Activated naive CD4-positive, alpha-beta T cell treated with anti-CD3 and anti-CD28 coated beads, Interleukin-2, amount 50 U/mL, for 24 hours (primary cell): ENCODE measurements around the gene RNF4.

Experiments used
- H3K27ac Mint-ChIP-seq: one replicate; pipeline ENCODE4 v1.8.0; 2021; ENCODE audit warnings: mild to moderate bottlenecking, mixed read lengths
- H3K27me3 Mint-ChIP-seq: one replicate; pipeline ENCODE4 v1.8.0; 2021; ENCODE audit warnings: mixed read lengths
- H3K36me3 Mint-ChIP-seq: one replicate; pipeline ENCODE4 v1.8.0; 2021; ENCODE audit warnings: mixed read lengths
- H3K4me1 Mint-ChIP-seq: one replicate; pipeline ENCODE4 v1.8.0; 2021; ENCODE audit warnings: mixed read lengths
- H3K4me3 Mint-ChIP-seq: one replicate; pipeline ENCODE4 v1.8.0; 2021; ENCODE audit warnings: mild to moderate bottlenecking, mixed read lengths
- H3K9me3 Mint-ChIP-seq: one replicate; pipeline ENCODE4 v1.8.0; 2021; ENCODE audit warnings: mixed read lengths

The RNF4 gene

GRCh38 chr4:2486981-2487380 lies 18.1 kb downstream of the RNF4 start:
- Mint-ChIP-seq H3K4me3 (peak overlapping the region; percentile 39), H3K27ac (no peak overlapping the region), H3K4me1 (peaks cover 70% of the 10 kb centered on the region), H3K36me3 (peaks cover 7% of the 10 kb centered on the region), H3K27me3 (no peaks in the 10 kb centered on the region), H3K9me3 (no peaks in the 10 kb centered on the region)

- H3K27me3 Mint-ChIP-seq, result no peaks in the 10 kb centered on the region
- H3K27ac Mint-ChIP-seq, result no peak overlapping the region
- H3K4me1 Mint-ChIP-seq, result peaks cover 64% of the 10 kb centered on the region
- H3K4me3 Mint-ChIP-seq, result no peak overlapping the region
- no peaks in the 10 kb centered on the region for H3K9me3 Mint-ChIP-seq
- peaks cover 7% of the 10 kb centered on the region for H3K36me3 Mint-ChIP-seq
Measured at GRCh38 chr4:2487632-2488031, 18.7 kb downstream of the RNF4 start.

- Mint-ChIP-seq H3K36me3 (peaks cover 12% of the 10 kb centered on the region), H3K4me1 (peaks cover 59% of the 10 kb centered on the region)
Measured at GRCh38 chr4:2489081-2489805, 20.3 kb downstream of the RNF4 start.

GRCh38 chr4:2489841-2490552 lies 21.1 kb downstream of the RNF4 start:
- peak overlapping the region; percentile 51 for H3K27ac Mint-ChIP-seq
- H3K36me3 Mint-ChIP-seq, result peaks cover 12% of the 10 kb centered on the region
- H3K4me1 Mint-ChIP-seq, result peaks cover 51% of the 10 kb centered on the region
- no peak overlapping the region for H3K4me3 Mint-ChIP-seq
- H3K27me3 Mint-ChIP-seq, result no peaks in the 10 kb centered on the region
- no peaks in the 10 kb centered on the region for H3K9me3 Mint-ChIP-seq

More at GRCh38 chr4:2489081-2489805, 20.3 kb downstream of the RNF4 start:
- H3K4me3 Mint-ChIP-seq, result no peak overlapping the region
- H3K9me3 Mint-ChIP-seq, result no peaks in the 10 kb centered on the region
- no peak overlapping the region for H3K27ac Mint-ChIP-seq
- no peaks in the 10 kb centered on the region for H3K27me3 Mint-ChIP-seq

GRCh38 chr4:2492970-2493369 lies 24.1 kb downstream of the RNF4 start:
- Mint-ChIP-seq H3K27ac (peak overlapping the region; percentile 57), H3K27me3 (no peaks in the 10 kb centered on the region), H3K9me3 (no peaks in the 10 kb centered on the region), H3K36me3 (peaks cover 16% of the 10 kb centered on the region), H3K4me3 (no peak overlapping the region), H3K4me1 (peaks cover 30% of the 10 kb centered on the region)

- H3K4me3 Mint-ChIP-seq, result no peak overlapping the region
- H3K27me3 Mint-ChIP-seq, result no peaks in the 10 kb centered on the region
- H3K9me3 Mint-ChIP-seq, result no peaks in the 10 kb centered on the region
- no peak overlapping the region for H3K27ac Mint-ChIP-seq
- H3K4me1 Mint-ChIP-seq, result peaks cover 21% of the 10 kb centered on the region
- H3K36me3 Mint-ChIP-seq, result peaks cover 15% of the 10 kb centered on the region
Measured at GRCh38 chr4:2494992-2495391, 26.1 kb downstream of the RNF4 start.

- H3K27ac Mint-ChIP-seq, result no peak overlapping the region
- peaks cover 12% of the 10 kb centered on the region for H3K36me3 Mint-ChIP-seq
- H3K27me3 Mint-ChIP-seq, result no peaks in the 10 kb centered on the region
- H3K9me3 Mint-ChIP-seq, result no peaks in the 10 kb centered on the region
- peaks cover 19% of the 10 kb centered on the region for H3K4me1 Mint-ChIP-seq
- no peak overlapping the region for H3K4me3 Mint-ChIP-seq
Measured at GRCh38 chr4:2497324-2497723, 28.4 kb downstream of the RNF4 start.

- Mint-ChIP-seq H3K27me3 (no peaks in the 10 kb centered on the region), H3K27ac (no peak overlapping the region), H3K4me1 (peaks cover 15% of the 10 kb centered on the region), H3K4me3 (no peak overlapping the region), H3K36me3 (peaks cover 9% of the 10 kb centered on the region), H3K9me3 (no peaks in the 10 kb centered on the region)
Measured at GRCh38 chr4:2497931-2498330, 29.0 kb downstream of the RNF4 start.

- Mint-ChIP-seq H3K9me3 (no peaks in the 10 kb centered on the region), H3K27me3 (no peaks in the 10 kb centered on the region), H3K27ac (peak overlapping the region; percentile 65), H3K36me3 (peaks cover 6% of the 10 kb centered on the region), H3K4me3 (no peak overlapping the region), H3K4me1 (peaks cover 8% of the 10 kb centered on the region)
Measured at GRCh38 chr4:2500547-2500946, 31.6 kb downstream of the RNF4 start.

- Mint-ChIP-seq H3K27ac (no peak overlapping the region), H3K4me3 (no peak overlapping the region), H3K36me3 (peaks cover 6% of the 10 kb centered on the region), H3K27me3 (no peaks in the 10 kb centered on the region), H3K4me1 (peaks cover 8% of the 10 kb centered on the region), H3K9me3 (no peaks in the 10 kb centered on the region)
Measured at GRCh38 chr4:2501034-2501594, 32.2 kb downstream of the RNF4 start.

- peaks cover 3% of the 10 kb centered on the region for H3K36me3 Mint-ChIP-seq
- H3K4me3 Mint-ChIP-seq, result no peak overlapping the region
- H3K9me3 Mint-ChIP-seq, result no peaks in the 10 kb centered on the region
- no peak overlapping the region for H3K27ac Mint-ChIP-seq
- H3K27me3 Mint-ChIP-seq, result no peaks in the 10 kb centered on the region
- H3K4me1 Mint-ChIP-seq, result peaks cover 8% of the 10 kb centered on the region
Measured at GRCh38 chr4:2503809-2504208, 34.9 kb downstream of the RNF4 start.

- Mint-ChIP-seq H3K4me1 (peaks cover 4% of the 10 kb centered on the region), H3K9me3 (no peaks in the 10 kb centered on the region), H3K27ac (peak overlapping the region; percentile 55), H3K27me3 (no peaks in the 10 kb centered on the region), H3K4me3 (no peak overlapping the region), H3K36me3 (peaks cover 4% of the 10 kb centered on the region)
Measured at GRCh38 chr4:2507259-2507658, 38.4 kb downstream of the RNF4 start.

GRCh38 chr4:2507855-2508254 lies 38.9 kb downstream of the RNF4 start:
- no peak overlapping the region for H3K27ac Mint-ChIP-seq
- H3K4me1 Mint-ChIP-seq, result peaks cover 4% of the 10 kb centered on the region
- peaks cover 4% of the 10 kb centered on the region for H3K36me3 Mint-ChIP-seq
- H3K9me3 Mint-ChIP-seq, result no peaks in the 10 kb centered on the region
- H3K27me3 Mint-ChIP-seq, result no peaks in the 10 kb centered on the region
- H3K4me3 Mint-ChIP-seq, result no peak overlapping the region

- peaks cover 4% of the 10 kb centered on the region for H3K4me1 Mint-ChIP-seq
- no peak overlapping the region for H3K27ac Mint-ChIP-seq
- H3K27me3 Mint-ChIP-seq, result no peaks in the 10 kb centered on the region
- H3K4me3 Mint-ChIP-seq, result no peak overlapping the region
- peaks cover 9% of the 10 kb centered on the region for H3K36me3 Mint-ChIP-seq
- H3K9me3 Mint-ChIP-seq, result no peaks in the 10 kb centered on the region
Measured at GRCh38 chr4:2510351-2511259, 41.7 kb downstream of the RNF4 start.

- H3K4me1 Mint-ChIP-seq, result peaks cover 4% of the 10 kb centered on the region
- H3K27me3 Mint-ChIP-seq, result no peaks in the 10 kb centered on the region
- H3K4me3 Mint-ChIP-seq, result no peak overlapping the region
- H3K36me3 Mint-ChIP-seq, result peaks cover 10% of the 10 kb centered on the region
- H3K27ac Mint-ChIP-seq, result no peak overlapping the region
- no peaks in the 10 kb centered on the region for H3K9me3 Mint-ChIP-seq
Measured at GRCh38 chr4:2511645-2512131, 42.8 kb downstream of the RNF4 start.
